B cell (primary cell): ENCODE measurements around the gene RAD9A. TPM values are rescaled to one million over a fixed set of nuclear protein-coding genes. Genes with fewer than 3 reads are reported as not detected.

Experiments used
- ATAC-seq: fragments of 200-7000 bp; cut with Tn5 transposase; one replicate; pipeline ENCODE4 v1.10.0; 2021; ENCODE audit warnings: low read depth, mild to moderate bottlenecking, moderate number of reproducible peaks, moderate library complexity
- CTCF ChIA-PET: fragments of 350-600 bp; sonication (Branson Sonifier 250); formaldehyde crosslinking; loops from one replicate; lab custom pipeline; 2021; ENCODE audit warnings: antibody characterized with exemption, inconsistent platforms; lab: Charles Lee
- POLR2A ChIA-PET: fragments of 350-600 bp; sonication (Branson Sonifier 250); formaldehyde crosslinking; loops from one replicate; lab custom pipeline; 2021; ENCODE audit warnings: antibody characterized with exemption; lab: Charles Lee
- DNase-seq: peaks from one replicate; pipeline ENCODE4 v3.0.0; 2013
- H2AFZ ChIP-seq: 2 replicates; pipeline ENCODE4 v1.6.1; 2012; ENCODE audit warnings: mild to moderate bottlenecking, low read depth, low read length; ENCODE audit not compliant: insufficient read depth, poor library complexity, severe bottlenecking
- H3K27ac ChIP-seq, 2 donors: 1 replicate in 1 of 2; 2 replicates in 1 of 2; pipeline ENCODE4 v1.5.1; 2012 to 2013; ENCODE audit warnings: low read length in 2 of 2, mild to moderate bottlenecking in 2 of 2, moderate library complexity in 1 of 2
- H3K27me3 ChIP-seq, 4 experiments: fragments of 200-600 bp in 1 of 4; sonication (generic) in 1 of 4; replicated peaks in 1 of 4; 1 replicate in 2 of 4; 2 replicates in 2 of 4; pipeline versions ENCODE4 v1.6.1 to v1.7.0; 2013 to 2016; ENCODE audit warnings: low read length in 3 of 4, mild to moderate bottlenecking in 2 of 4, mixed read lengths in 1 of 4, moderate library complexity in 1 of 4; ENCODE audit not compliant: insufficient read depth in 4 of 4, control insufficient read depth in 3 of 4; ENCODE audit errors: control extremely low read depth in 1 of 4
- H3K36me3 ChIP-seq, 2 experiments: replicated peaks in 1 of 2; 1 replicate in 1 of 2; 2 replicates in 1 of 2; pipeline versions ENCODE4 v1.6.1 to v1.7.1; 2013; ENCODE audit warnings: low read length in 1 of 2; ENCODE audit not compliant: insufficient read depth in 2 of 2, control insufficient read depth in 1 of 2; ENCODE audit errors: control extremely low read depth in 1 of 2, extremely low read depth in 1 of 2
- H3K4me1 ChIP-seq, 2 donors: fragments of 200-600 bp in 1 of 2; sonication (generic) in 1 of 2; 1 replicate in 1 of 2; 2 replicates in 1 of 2; pipeline versions ENCODE4 v1.5.1 to v1.6.1; 2013 to 2017; ENCODE audit warnings: low read length in 2 of 2; ENCODE audit not compliant: control insufficient read depth in 2 of 2, insufficient read depth in 2 of 2
- H3K4me2 ChIP-seq: replicated peaks from 2 replicates; pipeline ENCODE3; 2012; ENCODE audit warnings: mild to moderate bottlenecking, low read depth, low read length; ENCODE audit not compliant: poor library complexity, severe bottlenecking
- H3K4me3 ChIP-seq, 5 experiments: fragments of 200-600 bp in 1 of 5; sonication (generic) in 1 of 5; 1 replicate in 3 of 5; 2 replicates in 2 of 5; pipeline versions ENCODE4 v1.5.1 to v1.7.0; 2011 to 2016; ENCODE audit warnings: low read length in 4 of 5, mild to moderate bottlenecking in 4 of 5, low read depth in 2 of 5, control low read depth in 1 of 5, moderate library complexity in 1 of 5; ENCODE audit not compliant: insufficient read depth in 1 of 5; ENCODE audit errors: control extremely low read depth in 1 of 5, extremely low read depth in 1 of 5
- H3K79me2 ChIP-seq: fragments of 200-600 bp; sonication (generic); one replicate; pipeline ENCODE4 v1.6.0; 2016; ENCODE audit warnings: low read length; ENCODE audit not compliant: control insufficient read depth, insufficient read depth
- H3K9ac ChIP-seq: fragments of 200-600 bp; sonication (generic); 2 replicates; pipeline ENCODE4 v1.6.1; 2017; ENCODE audit warnings: mild to moderate bottlenecking, low read length, moderate library complexity
- H3K9me3 ChIP-seq, 3 donors: one replicate each; pipeline versions ENCODE4 v1.6.1 to v1.7.1; 2013; ENCODE audit warnings: low read length in 2 of 3; ENCODE audit not compliant: control insufficient read depth in 2 of 3, insufficient read depth in 1 of 3; ENCODE audit errors: control extremely low read depth in 1 of 3
- H4K20me1 ChIP-seq: 2 replicates; pipeline ENCODE4 v1.6.0; 2012; ENCODE audit warnings: mild to moderate bottlenecking, low read length; ENCODE audit not compliant: insufficient read depth, control insufficient read depth, poor library complexity, severe bottlenecking
- H3K27ac Mint-ChIP-seq: one replicate; pipeline ENCODE4 v1.8.0; 2021; ENCODE audit warnings: mixed read lengths
- H3K27me3 Mint-ChIP-seq: one replicate; pipeline ENCODE4 v1.8.0; 2021; ENCODE audit warnings: mixed read lengths
- H3K4me1 Mint-ChIP-seq: one replicate; pipeline ENCODE4 v1.8.0; 2021; ENCODE audit warnings: mixed read lengths
- H3K4me3 Mint-ChIP-seq: one replicate; pipeline ENCODE4 v1.8.0; 2021; ENCODE audit warnings: mixed read lengths
- H3K9me3 Mint-ChIP-seq: one replicate; pipeline ENCODE4 v1.8.0; 2022; ENCODE audit warnings: mixed read lengths; ENCODE audit not compliant: insufficient read depth
- CTCF ChIP-seq: fragments of 200-600 bp; IDR thresholded peaks from one replicate; pipeline ENCODE4 v1.8.0; 2022; ENCODE audit warnings: antibody characterized with exemption, mild to moderate bottlenecking
- EZH2 ChIP-seq: IDR thresholded peaks from 2 replicates; pipeline ENCODE4 v1.6.1; 2012; ENCODE audit warnings: borderline replicate concordance, low read depth, mild to moderate bottlenecking, moderate library complexity, low read length; ENCODE audit not compliant: insufficient read depth, poor library complexity, severe bottlenecking
- WGBS: methylation state at CpG from one replicate; pipeline ENCODE4 v1.1.5; 2013; ENCODE audit warnings: missing lambda C conversion rate; ENCODE audit not compliant: insufficient coverage; 5-methylcytosine and 5-hydroxymethylcytosine counted together
- intact Hi-C: fragments of 100-400 bp; cut with micrococcal nuclease; formaldehyde crosslinking; loops from one replicate; pipeline ENCODE4 v1.10.0; 2022
- polyA plus RNA-seq: library from polyadenylated mRNA; depleted of rRNA; stranded (reverse); fragments of >200 nt; gene quantifications from 2 replicates; pipeline ENCODE4 v1.2.3, GENCODE V29; 2012
- total RNA-seq, 2 donors: library from RNA; stranded (reverse); fragments of 120-200 nt in 1 of 2; gene quantifications; 1 replicate in 1 of 2; 2 replicates in 1 of 2; pipeline versions ENCODE4 v1.2.3 to v1.2.4, GENCODE V29; 2013 to 2022

The RAD9A gene
- total and polyA plus RNA-seq, 2 donors (not counting 1 experiment from before 2014, with no cell fraction given): 50.6 to 76.8 TPM

- Histone ChIP-seq H3K9ac (no peak overlapping the region), H2AFZ (no peak overlapping the region), H3K27me3 (no peaks in the 10 kb centered on the region), H3K4me3 (no peak overlapping the region), H3K36me3 (peaks cover 0 to 37% of the 10 kb centered on the region in 2 experiments), H3K4me1 (peaks cover 63 to 64% of the 10 kb centered on the region in 2 donors), H4K20me1 (peaks cover 48% of the 10 kb centered on the region), H3K79me2 (peaks cover 58% of the 10 kb centered on the region), H3K4me2 (peak overlapping the region; percentile 93), H3K27ac (peak overlapping the region; percentile 50 to 70), H3K9me3 (no peaks in the 10 kb centered on the region)
- ChIA-PET POLR2A (interaction anchor here (0.7 to 1.9 kb wide), 3 partner anchors 10 to 37 kb away, joined by 4 to 6 read pairs (median 5); partner anchors contain the start of gene PPP1CA), CTCF (interaction anchor here (39.5 to 42.2 kb wide), 2 partner anchors 7 to 9 kb away, joined by 2379 read pairs; partner anchors contain the start of genes CLCF1, POLD4 and RAD9A)
- 35% methylated on average over 3 of the region's 3 CpGs for WGBS
- no peak for ATAC-seq
- Mint-ChIP-seq H3K27me3 (no peaks in the 10 kb centered on the region), H3K27ac (peak overlapping the region; percentile 90), H3K4me1 (peaks cover 75% of the 10 kb centered on the region), H3K4me3 (peak overlapping the region; percentile 80), H3K9me3 (no peaks in the 10 kb centered on the region)
- intact Hi-C loops: no loop called here
- no peak for DNase-seq
- TF ChIP-seq CTCF: no peak
- TF ChIP-seq EZH2: no peak
Observed at GRCh38 chr11:67364169-67364568, 27.6 kb upstream of the RAD9A start.
